Neural cell (in vitro differentiated cells): Measurements from ENCODE around the gene RAD51B. TPM values are rescaled to one million over a fixed set of nuclear protein-coding genes. Genes with fewer than 3 reads are reported as not detected.

Experiments used
- H2AFZ ChIP-seq: fragments of 200-600, 300-800 bp; sonication (generic), shearing (Covaris generic); 2 replicates; pipeline ENCODE4 v1.6.0; 2014; ENCODE audit warnings: low read depth, mild to moderate bottlenecking, antibody characterized with exemption, low read length, moderate library complexity
- H3F3A ChIP-seq: fragments of 200-600 bp; shearing (Covaris generic); 2 replicates; pipeline ENCODE4 v1.6.1; 2016; ENCODE audit warnings: mild to moderate bottlenecking, moderate library complexity, mixed read lengths, antibody characterized with exemption, low read length; ENCODE audit not compliant: insufficient read depth, poor library complexity, severe bottlenecking
- H3K27ac ChIP-seq: fragments of 200-600, 300-800 bp; sonication (generic), shearing (Covaris generic); 2 replicates; pipeline ENCODE4 v1.5.1; 2014; ENCODE audit warnings: mild to moderate bottlenecking, low read length, moderate library complexity
- H3K27me3 ChIP-seq: fragments of 300-800, 200-600 bp; sonication (generic), shearing (Covaris generic); 2 replicates; pipeline ENCODE4 v1.6.0; 2014; ENCODE audit warnings: mild to moderate bottlenecking, low read depth, low read length, moderate library complexity; ENCODE audit not compliant: insufficient read depth
- H3K36me3 ChIP-seq: fragments of 300-800, 200-600 bp; sonication (generic), shearing (Covaris generic); 2 replicates; pipeline ENCODE4 v1.5.1; 2014; ENCODE audit warnings: mild to moderate bottlenecking, antibody characterized with exemption, low read length, moderate library complexity; ENCODE audit not compliant: insufficient read depth
- H3K4me2 ChIP-seq: fragments of 300-800, 200-600 bp; sonication (generic), shearing (Covaris generic); 2 replicates; pipeline ENCODE4 v1.6.0; 2014; ENCODE audit warnings: mild to moderate bottlenecking, low read length
- H3K4me3 ChIP-seq: fragments of 300-800, 200-600 bp; sonication (generic), shearing (Covaris generic); 2 replicates; pipeline ENCODE4 v1.5.1; 2014; ENCODE audit warnings: mild to moderate bottlenecking, low read length, moderate library complexity
- H3K79me2 ChIP-seq: fragments of 200-600 bp; shearing (Covaris generic); replicated peaks from 2 replicates; pipeline ENCODE4 v1.6.0; 2014; ENCODE audit warnings: mild to moderate bottlenecking, low read length, moderate library complexity; ENCODE audit not compliant: insufficient read depth
- H3K9ac ChIP-seq: fragments of 300-800, 200-600 bp; sonication (generic), shearing (Covaris generic); 2 replicates; pipeline ENCODE4 v1.6.1; 2016; ENCODE audit warnings: mild to moderate bottlenecking, low read length, mixed read lengths
- H3K9me2 ChIP-seq: fragments of 200-600 bp; shearing (Covaris generic); 2 replicates; pipeline ENCODE4 v1.6.1; 2016; ENCODE audit warnings: mild to moderate bottlenecking, low read length, mixed read lengths; ENCODE audit not compliant: insufficient read depth
- H3K9me3 ChIP-seq: fragments of 200-600, 300-800 bp; sonication (generic), shearing (Covaris generic); 2 replicates; pipeline ENCODE4 v1.6.1; 2016; ENCODE audit warnings: mild to moderate bottlenecking, mixed run types, low read length, moderate library complexity, mixed read lengths
- H4K20me1 ChIP-seq: fragments of 200-600 bp; shearing (Covaris generic); 2 replicates; pipeline ENCODE4 v1.6.1; 2016; ENCODE audit warnings: mild to moderate bottlenecking, mixed run types; ENCODE audit not compliant: insufficient read depth
- CTCF ChIP-seq: fragments of 450-650 bp; IDR thresholded peaks from 2 replicates; pipeline ENCODE4 v1.5.1; 2014; ENCODE audit warnings: antibody characterized with exemption, mild to moderate bottlenecking, moderate library complexity; ENCODE audit not compliant: poor library complexity, severe bottlenecking
- EP300 ChIP-seq: fragments of 450-650 bp; conservative IDR thresholded peaks from 2 replicates; pipeline ENCODE4 v1.6.1; 2014; ENCODE audit warnings: antibody characterized with exemption, mild to moderate bottlenecking, moderate library complexity; ENCODE audit not compliant: poor library complexity, severe bottlenecking
- EZH2 ChIP-seq: fragments of 200-600, 300-800 bp; shearing (Covaris generic), sonication (generic); IDR thresholded peaks from 2 replicates; pipeline ENCODE4 v1.6.1; 2014; ENCODE audit warnings: antibody characterized with exemption, low read length, borderline replicate concordance, mild to moderate bottlenecking; ENCODE audit not compliant: insufficient read depth, poor library complexity, severe bottlenecking
- MXI1 ChIP-seq: fragments of 450-650 bp; conservative IDR thresholded peaks from 2 replicates; pipeline ENCODE4 v1.6.1; 2014; ENCODE audit warnings: antibody characterized with exemption, mild to moderate bottlenecking; ENCODE audit not compliant: poor library complexity, severe bottlenecking
- POLR2AphosphoS5 ChIP-seq: IDR thresholded peaks from 2 replicates; pipeline ENCODE4 v1.6.1; 2012
- RAD21 ChIP-seq: fragments of 450-650 bp; conservative IDR thresholded peaks from 2 replicates; pipeline ENCODE4 v1.6.1; 2014; ENCODE audit warnings: antibody characterized with exemption, mild to moderate bottlenecking, moderate library complexity
- REST ChIP-seq: IDR thresholded peaks from 2 replicates; pipeline ENCODE4 v1.6.1; 2012; ENCODE audit warnings: borderline replicate concordance
- SMC3 ChIP-seq: fragments of 450-650 bp; conservative IDR thresholded peaks from 2 replicates; pipeline ENCODE4 v1.6.1; 2014; ENCODE audit warnings: antibody characterized with exemption, mild to moderate bottlenecking, moderate library complexity; ENCODE audit not compliant: poor library complexity
- TAF1 ChIP-seq: IDR thresholded peaks from 2 replicates; pipeline ENCODE4 v1.6.1; 2012; ENCODE audit warnings: low read depth
- polyA plus RNA-seq: library from polyadenylated mRNA; depleted of rRNA; stranded (reverse); fragments of >200 nt; gene quantifications from 2 replicates; pipeline ENCODE4 v1.2.3, GENCODE V29; 2014

RAD51B gene
- polyA plus RNA-seq, 1 donor from 2014 or later: 3.1 TPM

GRCh38 chr14:67935371-67935770, 115.8 kb downstream of the RAD51B start:
- Histone ChIP-seq H3K27me3 (no peaks in the 10 kb centered on the region), H3K9me3 (no peaks in the 10 kb centered on the region), H2AFZ (no peak overlapping the region), H3K4me3 (no peak overlapping the region), H3K9ac (no peak overlapping the region), H3K4me2 (no peak overlapping the region), H3F3A (no peaks in the 10 kb centered on the region), H3K36me3 (no peaks in the 10 kb centered on the region), H3K9me2 (no peaks in the 10 kb centered on the region), H3K27ac (no peak overlapping the region), H3K79me2 (no peaks in the 10 kb centered on the region), H4K20me1 (no peaks in the 10 kb centered on the region)
- TF ChIP-seq CTCF (no peak), TAF1 (no peak), EP300 (no peak), REST (no peak), SMC3 (no peak), RAD21 (no peak), POLR2AphosphoS5 (no peak), MXI1 (no peak), EZH2 (no peak)

- no peak overlapping the region for H3K9ac ChIP-seq
- no peaks in the 10 kb centered on the region for H3F3A ChIP-seq
- no peaks in the 10 kb centered on the region for H4K20me1 ChIP-seq
- no peak overlapping the region for H2AFZ ChIP-seq
- H3K9me2 ChIP-seq: no peaks in the 10 kb centered on the region
- H3K79me2 ChIP-seq: no peaks in the 10 kb centered on the region
- no peak for TF ChIP-seq POLR2AphosphoS5
- TF ChIP-seq SMC3: no peak
- no peak for TF ChIP-seq EP300
- no peak for TF ChIP-seq TAF1
- H3K36me3 ChIP-seq: no peaks in the 10 kb centered on the region
- no peak overlapping the region for H3K4me2 ChIP-seq
- H3K27me3 ChIP-seq: no peaks in the 10 kb centered on the region
- no peak overlapping the region for H3K27ac ChIP-seq
- H3K9me3 ChIP-seq: no peaks in the 10 kb centered on the region
- no peak overlapping the region for H3K4me3 ChIP-seq
Observed at GRCh38 chr14:67938071-67938470, 118.5 kb downstream of the RAD51B start.
